KOPT-K1 (cell line): ENCODE results near the gene HPCAL1.
A peak's percentile ranks its signal among the peaks of the same experiment; 100 is the strongest.

Experiments used
- H3K27ac ChIP-seq: fragments of 200-600 bp; sonication (generic); 2 replicates; pipeline ENCODE4 v1.5.1; 2016; ENCODE audit warnings: antibody characterized with exemption, mild to moderate bottlenecking, low read depth, low read length; ENCODE audit not compliant: poor library complexity, severe bottlenecking
- H3K36me3 ChIP-seq: fragments of 200-600 bp; sonication (generic); 2 replicates; pipeline ENCODE4 v1.5.1; 2017; ENCODE audit warnings: antibody characterized with exemption, mild to moderate bottlenecking, low read length, moderate library complexity; ENCODE audit not compliant: insufficient read depth
- H3K9me3 ChIP-seq: fragments of 200-600 bp; sonication (generic); 2 replicates; pipeline ENCODE4 v1.5.1; 2017; ENCODE audit warnings: antibody characterized with exemption, low read length, mild to moderate bottlenecking; ENCODE audit not compliant: insufficient read depth, poor library complexity, severe bottlenecking

Gene HPCAL1

DNA sequence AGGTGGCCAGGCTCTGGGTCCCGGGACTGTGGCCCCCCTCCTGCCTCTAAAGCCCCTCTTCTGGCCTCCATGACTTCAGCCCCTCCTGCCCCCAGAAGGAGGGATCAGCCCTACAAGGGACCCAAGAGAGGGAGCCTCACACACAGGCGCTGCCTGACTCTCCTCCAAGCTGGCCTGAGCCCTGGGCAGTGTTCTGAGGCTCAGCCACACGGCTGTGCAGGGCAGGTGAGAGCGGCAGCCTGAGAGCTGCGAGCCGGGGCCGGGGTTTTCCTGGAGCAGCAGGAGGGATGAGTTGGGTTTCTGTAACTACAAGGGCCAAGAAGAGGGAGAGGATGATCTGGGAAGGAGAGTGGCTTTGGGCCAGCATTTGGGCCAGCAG, 70.1 kb downstream of the HPCAL1 start:
- no peak overlapping the region for H3K27ac ChIP-seq
- no peaks in the 10 kb centered on the region for H3K9me3 ChIP-seq
- no peaks in the 10 kb centered on the region for H3K36me3 ChIP-seq

DNA sequence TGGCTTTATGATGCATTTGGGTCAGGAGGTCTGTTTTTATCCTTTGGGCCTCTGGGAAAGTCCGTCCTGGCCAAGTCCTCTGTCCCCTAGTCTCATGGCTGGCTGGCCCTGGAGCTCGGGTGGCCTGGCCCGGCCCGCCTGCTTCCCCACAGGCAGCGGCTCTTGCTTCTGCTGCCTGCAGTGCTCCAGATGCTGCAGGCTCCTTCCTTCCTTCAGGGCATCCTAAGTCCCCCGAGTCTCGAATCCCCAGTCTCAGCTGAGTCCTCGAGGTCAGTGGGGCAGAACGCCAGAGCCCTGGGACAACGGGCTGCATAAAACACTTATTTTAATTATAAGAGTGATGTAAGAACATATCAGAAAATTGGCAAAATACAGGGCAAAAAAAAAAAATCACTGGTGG, 71.2 kb downstream of the HPCAL1 start:
- Histone ChIP-seq H3K9me3 (no peaks in the 10 kb centered on the region), H3K36me3 (no peaks in the 10 kb centered on the region), H3K27ac (no peak overlapping the region)

DNA sequence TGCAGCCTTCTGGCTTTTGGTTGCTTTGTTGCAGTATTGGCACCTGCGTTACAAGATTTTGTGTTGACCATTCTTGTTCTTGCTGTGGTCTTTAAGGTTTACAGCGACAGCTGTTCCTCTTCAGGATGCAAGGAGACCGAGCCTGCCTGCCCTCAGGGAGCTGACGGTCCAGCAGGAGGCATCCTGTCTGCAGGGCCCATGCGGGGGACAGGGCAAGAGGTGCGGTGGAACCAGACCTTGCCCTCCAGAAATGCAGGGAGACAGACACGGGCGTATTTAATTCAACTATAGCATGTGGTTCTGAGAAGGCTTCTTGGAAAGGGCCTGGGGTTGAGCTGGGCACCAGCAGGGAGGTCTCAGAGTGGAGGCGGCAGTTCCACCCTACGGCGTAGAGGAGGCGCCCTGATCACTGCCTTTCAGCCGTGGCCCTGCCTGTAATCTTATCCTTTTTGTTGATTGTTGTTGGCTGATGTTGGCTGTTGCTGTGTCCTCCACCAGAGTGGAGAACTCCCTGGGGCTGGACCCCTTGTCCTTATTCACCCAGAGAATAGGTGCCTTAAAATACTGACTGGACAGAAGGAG, 71.7 kb downstream of the HPCAL1 start:
- no peaks in the 10 kb centered on the region for H3K36me3 ChIP-seq
- H3K27ac ChIP-seq, result no peak overlapping the region
- no peaks in the 10 kb centered on the region for H3K9me3 ChIP-seq

DNA sequence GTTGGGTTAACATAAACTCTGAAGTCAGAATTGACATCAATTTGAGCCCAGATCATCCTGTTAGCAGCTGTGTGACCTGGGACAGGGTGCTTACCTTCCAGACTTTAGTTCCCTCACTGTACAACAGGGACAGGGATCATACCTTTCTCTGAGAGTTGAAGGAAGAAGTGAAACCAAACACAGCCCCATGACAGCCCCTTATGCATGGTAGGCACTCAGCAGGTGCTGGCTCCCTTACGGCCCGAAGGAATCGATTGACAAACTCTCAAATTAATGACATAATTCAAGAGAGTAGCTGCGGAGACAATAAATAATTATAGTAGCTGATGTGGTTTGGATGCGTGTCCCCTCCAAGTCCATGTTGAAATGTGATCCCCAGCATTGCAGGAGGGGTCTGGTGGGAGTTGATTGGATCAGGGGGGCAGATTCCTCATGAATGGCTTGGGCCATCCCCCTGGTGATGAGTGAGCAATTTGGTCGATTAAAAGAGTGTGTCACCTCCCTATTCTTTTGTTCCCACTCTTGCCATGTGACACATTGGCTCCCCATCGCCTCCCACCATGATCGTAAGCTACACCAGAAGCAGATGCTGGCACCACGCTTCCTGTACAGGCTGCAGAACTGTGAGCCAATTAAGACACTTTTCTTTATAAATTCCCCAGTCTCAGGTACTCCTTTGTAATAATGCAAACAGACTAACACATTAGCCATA, 73.0 kb downstream of the HPCAL1 start:
- Histone ChIP-seq H3K9me3 (no peaks in the 10 kb centered on the region), H3K36me3 (no peaks in the 10 kb centered on the region), H3K27ac (no peak overlapping the region)

DNA sequence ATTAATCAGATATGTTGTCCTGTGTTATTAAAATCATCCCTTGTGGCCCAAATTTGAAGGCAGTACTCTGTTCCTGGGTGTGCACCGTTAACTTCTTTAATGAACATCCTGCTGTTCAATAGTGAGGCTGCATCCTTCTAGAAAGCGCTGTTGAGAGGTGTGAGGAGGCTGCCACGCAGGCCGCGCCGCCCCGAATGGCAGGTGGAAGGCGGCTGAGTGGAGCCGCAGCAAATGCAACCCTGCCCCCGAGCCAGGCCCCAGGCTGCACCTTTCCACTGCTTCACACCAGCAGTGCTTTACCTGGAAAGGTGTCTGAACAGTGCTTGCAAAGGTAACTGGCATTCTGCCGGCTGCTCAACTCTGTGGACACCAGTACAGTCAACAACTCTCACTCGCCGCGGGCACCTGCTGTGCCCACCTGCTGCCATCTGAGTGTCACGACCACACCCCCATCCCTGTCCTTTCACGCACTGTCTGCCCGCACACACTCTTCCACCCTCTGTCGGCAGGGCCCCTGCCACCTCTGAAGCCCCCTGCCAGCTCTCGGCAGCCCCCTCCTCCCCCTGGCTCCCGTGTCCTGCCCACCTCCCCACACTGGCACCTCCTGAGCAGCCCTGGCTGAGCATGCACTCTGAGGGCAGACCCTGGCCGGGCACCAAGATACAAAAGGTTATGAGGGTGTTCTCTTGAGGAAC, 74.5 kb downstream of the HPCAL1 start:
- Histone ChIP-seq H3K27ac (peak overlapping the region; percentile 21), H3K9me3 (no peaks in the 10 kb centered on the region), H3K36me3 (no peaks in the 10 kb centered on the region)

DNA sequence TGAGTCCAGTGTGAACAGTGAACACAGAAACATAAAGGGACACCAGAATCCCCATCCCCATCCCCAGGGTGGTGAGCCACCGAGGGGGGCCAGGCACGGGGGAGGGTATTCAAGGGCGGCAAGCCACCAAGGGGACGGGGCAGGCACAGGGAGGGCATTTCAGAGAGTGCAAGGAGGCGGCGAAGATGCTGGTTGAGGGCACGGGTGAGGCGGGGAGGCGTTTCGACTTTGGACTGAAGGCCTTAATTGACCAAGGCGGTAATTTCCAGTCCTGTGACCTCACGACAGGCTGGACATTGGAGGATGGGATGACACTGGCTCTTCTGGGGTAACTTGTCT, 75.0 kb downstream of the HPCAL1 start:
- Histone ChIP-seq H3K36me3 (no peaks in the 10 kb centered on the region), H3K9me3 (no peaks in the 10 kb centered on the region), H3K27ac (peak overlapping the region; percentile 21)

DNA sequence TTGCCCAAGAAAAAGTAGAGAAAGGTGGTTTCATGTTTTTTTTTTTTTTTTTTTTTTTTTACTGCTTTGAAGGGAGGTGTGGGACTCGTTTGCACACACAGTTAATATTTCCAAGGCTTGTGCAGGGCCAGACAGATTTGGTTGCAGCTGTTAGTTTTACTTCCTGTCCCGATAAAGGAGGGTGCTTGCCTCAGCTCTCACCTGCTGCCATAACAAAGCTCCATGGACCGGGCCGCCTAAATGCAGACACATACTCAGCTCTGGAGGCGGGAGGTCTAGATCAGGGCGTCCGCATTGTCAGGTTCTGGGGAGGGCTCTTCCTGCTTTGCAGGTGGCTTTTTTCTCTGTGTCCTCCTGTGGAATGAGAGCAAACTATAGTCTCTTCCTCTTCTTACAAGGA, 75.5 kb downstream of the HPCAL1 start:
- Histone ChIP-seq H3K36me3 (no peaks in the 10 kb centered on the region), H3K27ac (peak overlapping the region; percentile 21), H3K9me3 (no peaks in the 10 kb centered on the region)

DNA sequence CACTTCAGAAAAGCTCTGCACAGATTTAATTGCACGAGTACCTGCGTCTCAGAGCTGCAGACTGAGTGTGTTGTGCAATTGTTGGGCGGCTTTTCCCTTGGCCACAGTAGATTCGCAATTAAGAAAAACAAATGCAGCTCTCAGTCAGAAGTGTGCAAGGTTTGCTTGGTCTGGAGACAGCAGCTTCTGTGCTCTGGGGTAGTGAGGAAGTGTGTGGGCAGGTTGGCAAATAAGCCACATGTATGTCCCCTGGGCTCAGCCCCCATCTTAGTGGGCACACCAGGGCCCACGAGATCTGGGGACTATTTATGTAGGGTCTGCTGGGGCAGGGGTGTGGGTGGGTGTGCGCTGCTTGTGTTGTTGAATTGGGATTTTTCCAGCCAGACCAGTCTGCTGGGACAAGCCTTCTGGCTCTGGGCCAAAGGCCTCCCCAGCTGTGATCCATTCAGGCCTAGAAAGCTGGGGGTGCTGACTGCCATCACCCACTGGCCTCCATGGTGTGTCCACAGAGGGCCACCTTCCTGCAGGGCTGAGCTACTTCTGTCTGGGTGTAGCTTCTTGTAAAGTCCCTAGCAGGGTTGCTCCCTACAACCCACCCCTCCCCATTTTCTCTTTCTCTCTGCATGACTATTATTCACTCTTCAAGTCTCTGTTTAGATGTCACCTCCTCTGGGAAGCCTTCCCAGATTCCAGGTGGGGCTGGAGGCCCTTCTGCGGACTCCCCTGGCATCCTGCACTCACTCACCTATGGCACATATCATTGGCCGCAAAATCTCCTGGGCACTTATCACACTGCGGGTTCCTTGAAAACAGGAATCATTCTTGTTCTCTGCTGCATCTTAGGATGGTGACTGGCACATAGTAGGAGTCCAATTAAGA, 77.6 kb downstream of the HPCAL1 start:
- Histone ChIP-seq H3K9me3 (no peaks in the 10 kb centered on the region), H3K27ac (no peak overlapping the region), H3K36me3 (no peaks in the 10 kb centered on the region)

DNA sequence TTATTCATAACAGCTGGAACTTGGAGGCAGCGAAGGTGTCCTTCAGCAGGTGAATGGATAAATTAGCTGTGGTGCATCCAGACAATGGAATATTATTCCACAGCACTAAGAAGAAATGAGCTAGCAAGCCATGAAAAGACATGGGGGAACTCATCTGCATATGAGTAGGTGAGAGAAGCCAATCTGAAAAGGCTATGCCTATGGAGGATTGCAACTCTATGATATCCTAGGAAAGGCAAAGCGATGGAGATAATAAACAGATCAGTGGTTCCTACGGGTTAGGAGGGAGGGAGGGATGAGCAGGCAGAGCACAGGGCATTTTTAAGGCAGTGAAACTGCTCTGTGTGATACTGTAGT, 79.3 kb downstream of the HPCAL1 start:
- Histone ChIP-seq H3K9me3 (no peaks in the 10 kb centered on the region), H3K36me3 (no peaks in the 10 kb centered on the region), H3K27ac (peak overlapping the region; percentile 45)

DNA sequence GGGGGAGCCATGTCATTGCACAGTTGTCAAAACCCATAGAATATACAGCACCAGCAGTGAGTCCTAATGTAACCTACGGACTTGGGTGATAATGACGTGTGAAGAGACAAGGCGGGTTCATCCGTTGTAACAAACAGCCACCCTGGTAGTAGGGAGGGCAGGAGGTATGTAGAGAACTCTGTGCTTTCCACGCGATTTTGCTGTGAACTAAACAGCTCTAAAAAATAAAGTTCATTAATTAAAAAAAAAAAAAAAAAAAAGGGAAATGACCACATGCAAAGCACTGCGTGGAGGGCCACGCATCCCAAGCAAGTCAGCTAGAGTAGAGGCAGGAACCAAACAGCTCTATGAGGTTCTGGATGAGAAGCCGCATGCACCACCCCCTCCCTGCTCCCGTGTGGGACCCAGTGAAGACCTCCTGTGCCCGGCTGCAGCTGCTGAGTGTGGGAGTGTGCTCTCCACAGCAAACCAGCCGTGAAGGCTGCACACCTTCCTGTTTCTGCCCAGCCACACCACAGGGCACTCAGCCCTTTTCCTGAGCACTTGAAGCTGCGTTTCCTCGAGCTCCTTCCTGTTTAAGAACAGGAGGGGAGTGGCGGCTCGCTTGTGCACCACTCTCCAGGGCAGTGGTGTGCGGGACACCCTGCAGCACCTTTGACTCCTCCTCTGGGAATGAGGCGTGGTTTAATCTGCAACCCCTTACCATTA, 79.8 kb downstream of the HPCAL1 start:
- Histone ChIP-seq H3K36me3 (no peaks in the 10 kb centered on the region), H3K27ac (peak overlapping the region; percentile 45), H3K9me3 (no peaks in the 10 kb centered on the region)

DNA sequence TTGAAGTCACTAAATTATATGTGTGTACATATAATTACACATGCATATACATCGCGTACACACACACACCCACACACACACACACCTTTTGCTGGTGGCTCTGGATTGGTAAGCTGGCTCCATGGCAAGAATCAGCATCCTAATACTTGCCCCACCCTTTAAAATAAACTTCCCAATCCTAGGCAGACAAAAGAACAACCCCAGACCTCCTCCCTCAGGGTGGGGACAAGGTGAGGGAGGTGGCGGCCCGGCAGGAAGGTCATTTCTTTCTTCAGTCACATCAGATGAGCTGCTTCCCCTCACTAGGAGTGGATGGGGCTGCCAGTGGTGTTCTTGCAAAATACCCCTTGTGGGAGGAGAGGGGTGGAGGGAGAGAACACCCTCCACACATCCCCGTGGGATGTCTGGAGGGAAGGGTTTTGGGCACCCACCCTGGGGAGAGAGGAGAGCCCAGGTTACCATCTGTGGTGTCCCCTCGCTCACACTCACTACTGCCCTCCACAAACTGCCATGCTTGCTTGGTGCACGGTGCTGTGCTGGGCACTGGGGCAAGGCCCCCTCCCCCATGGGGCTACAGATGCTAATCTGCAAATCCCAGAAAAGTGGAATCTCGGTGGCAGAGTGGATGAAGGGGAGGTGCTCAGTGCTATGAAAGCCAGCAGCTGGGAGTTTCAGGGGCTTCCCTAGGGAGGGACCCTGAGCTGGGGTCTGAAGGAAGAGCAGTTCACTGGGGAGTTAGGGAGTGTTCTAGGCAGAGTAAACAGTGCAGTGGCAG, 81.4 kb downstream of the HPCAL1 start:
- Histone ChIP-seq H3K36me3 (no peaks in the 10 kb centered on the region), H3K27ac (no peak overlapping the region)

DNA sequence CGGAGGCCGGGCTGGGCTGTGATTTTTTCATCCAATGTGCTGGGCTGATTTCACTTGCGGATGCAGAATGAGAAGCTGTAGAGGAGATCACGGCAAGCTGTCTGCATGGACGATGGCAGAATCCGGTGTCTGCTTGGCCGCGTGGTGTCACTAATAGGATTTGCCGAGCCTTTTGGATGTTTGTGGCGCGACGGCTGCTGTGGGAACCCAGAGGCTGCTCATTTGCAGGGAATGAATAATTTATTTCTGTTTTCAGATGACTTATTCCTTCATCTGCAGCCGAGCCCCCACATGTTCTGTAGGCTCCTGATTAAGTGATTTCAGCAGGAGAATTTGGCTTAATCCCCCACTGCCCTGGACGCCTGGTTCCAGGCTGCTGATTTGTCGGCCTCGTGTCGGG, 82.8 kb downstream of the HPCAL1 start:
- no peaks in the 10 kb centered on the region for H3K36me3 ChIP-seq
- H3K9me3 ChIP-seq, result no peaks in the 10 kb centered on the region
- H3K27ac ChIP-seq, result no peak overlapping the region

More for the DNA sequence above, 81.4 kb downstream of the HPCAL1 start:
- no peaks in the 10 kb centered on the region for H3K9me3 ChIP-seq

DNA sequence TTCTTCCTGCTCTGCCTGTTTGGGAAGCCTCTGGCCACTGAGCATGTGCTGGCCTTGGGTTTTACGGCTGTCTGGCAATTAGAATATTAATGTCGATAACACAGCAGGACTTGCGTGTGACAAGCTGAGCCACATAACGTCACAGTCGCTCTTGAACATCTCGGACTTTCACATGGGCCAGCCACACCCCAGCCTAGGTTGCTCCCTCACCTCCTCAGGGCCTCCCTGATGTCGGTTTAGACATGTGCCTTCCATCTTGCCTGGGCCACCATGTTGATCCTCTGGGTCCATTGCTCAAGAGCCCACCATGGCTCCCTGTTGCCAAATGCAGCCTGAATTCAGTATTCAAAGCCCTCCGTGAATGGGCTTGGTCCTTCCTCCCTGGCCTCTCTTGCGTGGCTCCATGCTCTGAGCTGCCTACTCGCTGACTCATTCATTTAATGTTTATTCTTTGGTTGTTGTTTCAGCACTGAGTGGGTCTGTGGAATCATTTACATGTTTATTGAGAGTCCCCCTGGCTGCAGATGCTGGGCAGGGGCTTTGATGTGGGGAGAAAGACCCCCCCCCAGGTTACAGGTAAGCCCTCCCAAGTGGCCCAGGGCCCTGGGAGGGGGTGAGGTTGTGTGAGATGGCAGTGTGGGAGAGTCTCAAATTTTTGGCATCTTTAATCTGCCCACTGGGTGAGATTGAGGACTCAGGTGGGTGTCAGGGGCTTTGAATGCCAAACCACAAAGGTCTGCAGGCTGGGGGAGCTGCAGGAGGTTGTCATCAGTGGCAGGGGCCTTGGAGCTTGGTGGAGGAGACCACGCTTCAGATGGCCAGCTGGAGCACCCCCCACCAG, 83.4 kb downstream of the HPCAL1 start:
- Histone ChIP-seq H3K9me3 (no peaks in the 10 kb centered on the region), H3K27ac (no peak overlapping the region), H3K36me3 (no peaks in the 10 kb centered on the region)
